ENCODE data around the gene ENDOU. TPM values are rescaled to one million over a fixed set of nuclear protein-coding genes. Genes with fewer than 3 reads are reported as not detected.

The ENDOU gene
- polyA plus RNA-seq, 2 donors = 101 to 139 TPM

- Histone ChIP-seq H3K27me3 (ENCODE audit: control insufficient read depth in 1 of 2, insufficient read depth in 2 of 2, low read length in 2 of 2) (no peaks in the 10 kb centered on the region), H3K4me1 (ENCODE audit: control insufficient read depth in 2 of 2, insufficient read depth in 2 of 2, low read length in 1 of 2) (peaks cover 3 to 17% of the 10 kb centered on the region in 2 donors), H3K27ac (ENCODE audit: low read depth in 2 of 2, low read length in 1 of 2) (no peak overlapping the region), H3K36me3 (ENCODE audit: control insufficient read depth in 2 of 2, insufficient read depth in 2 of 2, low read length in 1 of 2) (no peaks in the 10 kb centered on the region), H3K4me3 (ENCODE audit: low read depth in 1 of 2, low read length in 2 of 2) (no peak overlapping the region), H3K9me3 (ENCODE audit: control insufficient read depth in 2 of 2, insufficient read depth in 1 of 2, low read depth in 1 of 2, low read length in 1 of 2) (no peaks in the 10 kb centered on the region)
- 56 to 57% methylated on average over 3 of the region's 3 CpGs for WGBS, 2 donors
These were observed 3.9 kb upstream of the ENDOU start for GRCh38 chr12:47729233-47729632.

GRCh38 chr12:47725893-47726292 is 603 bp upstream of the ENDOU start:
- 46 to 54% methylated on average over 5 of the region's 5 CpGs for WGBS, 2 donors
- H3K4me3 ChIP-seq (ENCODE audit: low read depth in 1 of 2, low read length in 2 of 2) = no peak overlapping the region
- no peaks in the 10 kb centered on the region for H3K9me3 ChIP-seq (ENCODE audit: control insufficient read depth in 2 of 2, insufficient read depth in 1 of 2, low read depth in 1 of 2, low read length in 1 of 2)
- H3K36me3 ChIP-seq (ENCODE audit: control insufficient read depth in 2 of 2, insufficient read depth in 2 of 2, low read length in 1 of 2) = no peaks in the 10 kb centered on the region
- H3K27ac ChIP-seq (ENCODE audit: low read depth in 2 of 2, low read length in 1 of 2) = peak overlapping the region; percentile 73 to 90
- H3K4me1 ChIP-seq (ENCODE audit: control insufficient read depth in 2 of 2, insufficient read depth in 2 of 2, low read length in 1 of 2) = peaks cover 3 to 17% of the 10 kb centered on the region in 2 donors
- no peaks in the 10 kb centered on the region for H3K27me3 ChIP-seq (ENCODE audit: control insufficient read depth in 1 of 2, insufficient read depth in 2 of 2, low read length in 2 of 2)

- H3K36me3 ChIP-seq (ENCODE audit: control insufficient read depth in 2 of 2, insufficient read depth in 2 of 2, low read length in 1 of 2) = no peaks in the 10 kb centered on the region
- H3K4me3 ChIP-seq (ENCODE audit: low read depth in 1 of 2, low read length in 2 of 2) = peak overlapping the region; percentile 28 to 53
- peak overlapping the region; percentile 68 to 93 for H3K27ac ChIP-seq (ENCODE audit: low read depth in 2 of 2, low read length in 1 of 2)
- no peaks in the 10 kb centered on the region for H3K27me3 ChIP-seq (ENCODE audit: control insufficient read depth in 1 of 2, insufficient read depth in 2 of 2, low read length in 2 of 2)
- no peaks in the 10 kb centered on the region for H3K9me3 ChIP-seq (ENCODE audit: control insufficient read depth in 2 of 2, insufficient read depth in 1 of 2, low read depth in 1 of 2, low read length in 1 of 2)
- 86 to 87% methylated on average over 5 of the region's 5 CpGs for WGBS, 2 donors
- H3K4me1 ChIP-seq (ENCODE audit: control insufficient read depth in 2 of 2, insufficient read depth in 2 of 2, low read length in 1 of 2) = peaks cover 3 to 13% of the 10 kb centered on the region in 2 donors
These were observed 2.2 kb downstream of the ENDOU start for GRCh38 chr12:47722941-47723631.

- Histone ChIP-seq H3K4me3 (ENCODE audit: low read depth in 1 of 2, low read length in 2 of 2) (no peak overlapping the region), H3K4me1 (ENCODE audit: control insufficient read depth in 2 of 2, insufficient read depth in 2 of 2, low read length in 1 of 2) (peaks cover 3 to 18% of the 10 kb centered on the region in 2 donors), H3K27me3 (ENCODE audit: control insufficient read depth in 1 of 2, insufficient read depth in 2 of 2, low read length in 2 of 2) (no peaks in the 10 kb centered on the region), H3K36me3 (ENCODE audit: control insufficient read depth in 2 of 2, insufficient read depth in 2 of 2, low read length in 1 of 2) (no peaks in the 10 kb centered on the region), H3K9me3 (ENCODE audit: control insufficient read depth in 2 of 2, insufficient read depth in 1 of 2, low read depth in 1 of 2, low read length in 1 of 2) (no peaks in the 10 kb centered on the region), H3K27ac (ENCODE audit: low read depth in 2 of 2, low read length in 1 of 2) (peak overlapping the region; percentile 62 to 93)
- WGBS, 2 donors = 56 to 64% methylated on average over 7 of the region's 7 CpGs
These were observed 3.0 kb downstream of the ENDOU start for GRCh38 chr12:47722136-47722834.

GRCh38 chr12:47721431-47721973 is 3.8 kb downstream of the ENDOU start:
- peaks cover 3 to 20% of the 10 kb centered on the region in 2 donors for H3K4me1 ChIP-seq (ENCODE audit: control insufficient read depth in 2 of 2, insufficient read depth in 2 of 2, low read length in 1 of 2)
- H3K4me3 ChIP-seq (ENCODE audit: low read depth in 1 of 2, low read length in 2 of 2) = no peak overlapping the region
- H3K27ac ChIP-seq (ENCODE audit: low read depth in 2 of 2, low read length in 1 of 2) = no peak overlapping the region
- H3K36me3 ChIP-seq (ENCODE audit: control insufficient read depth in 2 of 2, insufficient read depth in 2 of 2, low read length in 1 of 2) = no peaks in the 10 kb centered on the region
- H3K9me3 ChIP-seq (ENCODE audit: control insufficient read depth in 2 of 2, insufficient read depth in 1 of 2, low read depth in 1 of 2, low read length in 1 of 2) = no peaks in the 10 kb centered on the region
- no peaks in the 10 kb centered on the region for H3K27me3 ChIP-seq (ENCODE audit: control insufficient read depth in 1 of 2, insufficient read depth in 2 of 2, low read length in 2 of 2)
- 82 to 85% methylated on average over 9 of the region's 9 CpGs for WGBS, 2 donors

GRCh38 chr12:47718531-47718930 is 6.8 kb downstream of the ENDOU start:
- WGBS, 2 donors = 75 to 84% methylated on average over 1 of the region's 1 CpG

GRCh38 chr12:47717443-47718193 is 7.7 kb downstream of the ENDOU start:
- 20 to 21% methylated on average over 10 to 13 of the region's 13 CpGs for WGBS, 2 donors
- no peaks in the 10 kb centered on the region for H3K9me3 ChIP-seq (ENCODE audit: control insufficient read depth in 2 of 2, insufficient read depth in 1 of 2, low read depth in 1 of 2, low read length in 1 of 2)
- H3K27me3 ChIP-seq (ENCODE audit: control insufficient read depth in 1 of 2, insufficient read depth in 2 of 2, low read length in 2 of 2) = no peaks in the 10 kb centered on the region
- H3K4me1 ChIP-seq (ENCODE audit: control insufficient read depth in 2 of 2, insufficient read depth in 2 of 2, low read length in 1 of 2) = peaks cover 0 to 24% of the 10 kb centered on the region in 2 donors
- H3K36me3 ChIP-seq (ENCODE audit: control insufficient read depth in 2 of 2, insufficient read depth in 2 of 2, low read length in 1 of 2) = no peaks in the 10 kb centered on the region
- H3K27ac ChIP-seq (ENCODE audit: low read depth in 2 of 2, low read length in 1 of 2) = peak overlapping the region; percentile 73 to 90
- H3K4me3 ChIP-seq (ENCODE audit: low read depth in 1 of 2, low read length in 2 of 2) = no peak overlapping the region

More at GRCh38 chr12:47718531-47718930, 6.8 kb downstream of the ENDOU start:
- H3K27me3 ChIP-seq (ENCODE audit: control insufficient read depth in 1 of 2, insufficient read depth in 2 of 2, low read length in 2 of 2) = no peaks in the 10 kb centered on the region
- no peak overlapping the region for H3K4me3 ChIP-seq (ENCODE audit: low read depth in 1 of 2, low read length in 2 of 2)
- H3K9me3 ChIP-seq (ENCODE audit: control insufficient read depth in 2 of 2, insufficient read depth in 1 of 2, low read depth in 1 of 2, low read length in 1 of 2) = no peaks in the 10 kb centered on the region
- H3K36me3 ChIP-seq (ENCODE audit: control insufficient read depth in 2 of 2, insufficient read depth in 2 of 2, low read length in 1 of 2) = no peaks in the 10 kb centered on the region
- peak overlapping the region; percentile 25 to 73 for H3K27ac ChIP-seq (ENCODE audit: low read depth in 2 of 2, low read length in 1 of 2)
- H3K4me1 ChIP-seq (ENCODE audit: control insufficient read depth in 2 of 2, insufficient read depth in 2 of 2, low read length in 1 of 2) = peaks cover 0 to 24% of the 10 kb centered on the region in 2 donors

GRCh38 chr12:47717046-47717442 is 8.2 kb downstream of the ENDOU start:
- WGBS, 2 donors = 83 to 84% methylated on average over 6 of the region's 6 CpGs
- Histone ChIP-seq H3K4me1 (ENCODE audit: control insufficient read depth in 2 of 2, insufficient read depth in 2 of 2, low read length in 1 of 2) (peaks cover 0 to 24% of the 10 kb centered on the region in 2 donors), H3K27ac (ENCODE audit: low read depth in 2 of 2, low read length in 1 of 2) (peak overlapping the region; percentile 40 to 58), H3K9me3 (ENCODE audit: control insufficient read depth in 2 of 2, insufficient read depth in 1 of 2, low read depth in 1 of 2, low read length in 1 of 2) (no peaks in the 10 kb centered on the region), H3K4me3 (ENCODE audit: low read depth in 1 of 2, low read length in 2 of 2) (no peak overlapping the region), H3K27me3 (ENCODE audit: control insufficient read depth in 1 of 2, insufficient read depth in 2 of 2, low read length in 2 of 2) (no peaks in the 10 kb centered on the region), H3K36me3 (ENCODE audit: control insufficient read depth in 2 of 2, insufficient read depth in 2 of 2, low read length in 1 of 2) (peaks cover 0 to 2% of the 10 kb centered on the region in 2 donors)

GRCh38 chr12:47715877-47716548 is 9.3 kb downstream of the ENDOU start:
- peaks cover 3 to 6% of the 10 kb centered on the region in 2 donors for H3K36me3 ChIP-seq (ENCODE audit: control insufficient read depth in 2 of 2, insufficient read depth in 2 of 2, low read length in 1 of 2)
- H3K9me3 ChIP-seq (ENCODE audit: control insufficient read depth in 2 of 2, insufficient read depth in 1 of 2, low read depth in 1 of 2, low read length in 1 of 2) = no peaks in the 10 kb centered on the region
- no peaks in the 10 kb centered on the region for H3K27me3 ChIP-seq (ENCODE audit: control insufficient read depth in 1 of 2, insufficient read depth in 2 of 2, low read length in 2 of 2)
- WGBS, 2 donors = 66 to 67% methylated on average over 13 of the region's 13 CpGs
- H3K4me3 ChIP-seq (ENCODE audit: low read depth in 1 of 2, low read length in 2 of 2) = no peak overlapping the region
- H3K4me1 ChIP-seq (ENCODE audit: control insufficient read depth in 2 of 2, insufficient read depth in 2 of 2, low read length in 1 of 2) = peaks cover 0 to 20% of the 10 kb centered on the region in 2 donors
- peak overlapping the region; percentile 36 to 80 for H3K27ac ChIP-seq (ENCODE audit: low read depth in 2 of 2, low read length in 1 of 2)

Data from esophagus (tissue), 2 donors.